GM19452 (cell line): ENCODE results near the gene TP53I13.

Experiments
- ATAC-seq: cut with Tn5 transposase; IDR thresholded peaks from one replicate; pipeline ENCODE4 v1.9.1; 2021; ENCODE audit not compliant: unreplicated experiment

The TP53I13 gene

DNA sequence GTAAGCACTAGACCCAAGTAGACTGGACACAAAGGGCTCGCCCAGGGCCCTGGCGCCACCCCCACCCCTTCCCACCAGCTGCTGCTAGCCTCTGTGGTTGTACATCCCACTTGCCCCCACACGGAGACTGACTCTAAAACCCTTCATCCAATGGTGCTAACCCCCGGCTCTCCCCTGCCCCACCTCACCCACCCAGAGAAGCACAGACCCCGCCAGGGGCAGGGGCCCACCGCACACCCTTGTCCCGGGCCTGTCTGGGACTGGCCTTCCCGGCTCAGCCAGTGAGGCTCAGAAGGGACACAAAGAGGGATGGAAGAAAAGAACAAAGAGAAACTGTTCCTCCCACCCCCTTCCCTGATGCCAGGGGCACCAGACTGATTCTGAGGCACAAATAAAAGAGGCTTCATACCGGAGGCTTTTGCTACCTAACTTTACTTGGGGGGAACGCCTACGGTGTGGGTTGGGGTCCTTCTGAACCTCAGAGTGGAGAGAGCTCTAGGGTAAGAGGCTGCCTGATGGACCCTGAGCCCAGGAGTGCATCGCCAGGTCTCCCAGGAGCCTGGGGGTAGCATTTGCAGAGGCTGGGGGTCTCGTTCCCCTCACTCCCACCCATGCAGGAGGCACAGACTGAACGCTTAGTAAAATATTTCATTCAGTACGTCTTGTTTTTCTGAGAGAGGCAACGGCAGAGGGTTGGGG, 46.0 kb downstream of the TP53I13 start:
- no peak for ATAC-seq

DNA sequence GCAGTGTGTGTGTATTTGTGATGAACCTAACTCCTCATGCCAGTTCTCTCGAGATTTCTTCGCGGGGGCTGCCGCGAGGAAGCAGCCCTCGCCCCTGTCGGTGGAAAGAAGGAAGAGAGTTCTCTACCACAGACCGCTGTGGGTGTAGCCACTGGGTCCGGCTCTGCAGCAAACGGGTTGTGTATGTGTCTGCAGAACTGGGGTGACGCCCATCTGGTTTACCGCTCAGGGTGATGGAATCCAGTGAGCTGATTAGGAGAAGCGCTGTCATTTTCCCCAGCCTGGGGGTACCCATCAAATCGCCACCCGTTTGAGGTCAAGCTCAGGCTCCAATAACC, 46.5 kb downstream of the TP53I13 start:
- ATAC-seq: no peak

DNA sequence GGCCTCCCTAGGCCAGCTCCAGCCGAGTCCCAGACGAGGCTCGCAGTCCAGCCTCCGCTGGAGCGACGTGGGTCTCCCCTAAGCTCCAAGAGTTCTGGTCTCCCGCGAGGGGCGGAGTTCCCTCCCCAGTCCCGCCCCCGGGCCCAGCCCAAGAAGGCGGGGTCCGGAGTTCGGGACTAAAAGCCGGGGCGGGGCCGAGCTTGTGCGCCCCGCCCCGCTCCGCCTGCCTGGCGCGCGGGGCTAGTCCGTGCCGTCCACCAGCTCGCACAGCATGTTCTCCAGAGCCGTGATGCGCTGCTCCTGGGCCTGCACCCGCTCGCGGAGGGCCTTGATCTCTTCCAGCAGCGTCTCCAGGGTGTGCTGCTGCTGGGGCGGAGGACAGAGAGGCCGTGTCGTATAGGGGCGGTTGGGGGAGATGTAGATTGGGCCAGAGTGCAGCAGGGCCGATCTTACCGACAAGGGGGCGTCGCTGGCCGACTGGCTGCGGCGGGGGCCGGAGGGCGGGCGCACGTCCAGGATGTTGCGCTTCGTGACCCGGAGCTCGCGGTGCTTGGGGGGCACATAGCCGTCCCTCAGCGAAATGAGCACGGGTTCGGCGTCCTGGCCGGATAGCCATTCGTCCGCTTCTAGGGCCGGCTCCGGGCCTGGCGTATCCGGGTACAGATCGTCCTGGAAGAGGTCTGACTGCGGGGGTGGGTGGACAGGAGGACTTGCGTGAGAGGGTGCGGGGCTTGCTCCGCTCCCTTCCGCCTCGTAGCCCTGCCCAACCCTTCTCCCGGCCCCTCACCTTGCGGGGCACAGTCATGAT, 47.2 kb downstream of the TP53I13 start:
- ATAC-seq: no peak

DNA sequence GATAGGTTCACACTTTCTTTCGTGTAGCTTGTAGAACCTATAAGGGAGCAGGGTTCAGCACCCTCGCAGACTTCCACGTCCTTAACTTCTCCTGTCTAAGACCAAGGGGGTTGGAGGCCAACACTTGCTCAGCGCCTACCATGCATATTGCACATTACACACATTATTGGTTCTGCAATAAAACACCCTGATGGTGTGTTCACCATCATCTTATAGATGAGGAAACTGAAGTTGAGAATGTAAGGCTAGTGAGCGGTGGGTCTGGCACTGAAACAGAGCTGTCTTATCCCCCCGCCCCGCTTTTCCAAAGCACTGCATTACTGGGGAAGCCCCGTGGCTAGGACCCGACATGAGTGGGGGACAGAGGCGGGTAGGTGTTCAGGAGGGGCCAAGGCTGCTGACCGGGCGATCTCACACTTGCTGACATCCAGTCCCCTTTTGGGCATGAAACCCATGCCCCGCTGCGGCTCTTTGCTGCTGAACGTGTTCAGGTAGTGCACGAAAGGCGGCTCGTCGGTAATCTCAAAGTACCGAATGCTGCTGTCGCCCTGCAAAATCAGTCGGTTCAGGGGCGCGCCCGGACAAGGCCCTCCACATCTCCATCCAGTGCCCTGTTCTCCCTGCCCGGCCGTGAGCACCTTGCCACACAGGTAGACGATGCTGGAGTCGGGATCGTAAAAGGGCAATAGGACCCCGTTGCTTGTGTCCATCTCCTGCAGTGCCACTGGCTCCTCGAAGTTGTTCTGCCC, 48.0 kb downstream of the TP53I13 start:
- no peak for ATAC-seq

DNA sequence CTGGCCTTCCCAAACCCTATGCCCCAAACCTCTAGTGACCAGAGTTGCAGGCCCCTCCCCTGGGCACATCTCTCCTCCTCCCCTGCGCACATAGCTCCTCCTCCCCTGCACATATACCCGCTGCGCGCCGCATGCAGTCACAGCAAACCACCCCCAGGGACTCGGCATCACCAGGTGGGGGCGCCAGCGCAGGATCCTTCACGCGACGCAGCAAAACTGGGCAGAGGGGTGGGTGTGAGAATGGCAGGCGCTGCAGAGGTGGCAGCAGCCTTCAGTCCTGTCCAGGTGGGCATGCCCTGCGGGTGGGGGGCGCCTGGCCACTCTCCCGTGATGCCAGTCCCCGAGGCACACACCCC, 48.6 kb downstream of the TP53I13 start:
- ATAC-seq: no peak

DNA sequence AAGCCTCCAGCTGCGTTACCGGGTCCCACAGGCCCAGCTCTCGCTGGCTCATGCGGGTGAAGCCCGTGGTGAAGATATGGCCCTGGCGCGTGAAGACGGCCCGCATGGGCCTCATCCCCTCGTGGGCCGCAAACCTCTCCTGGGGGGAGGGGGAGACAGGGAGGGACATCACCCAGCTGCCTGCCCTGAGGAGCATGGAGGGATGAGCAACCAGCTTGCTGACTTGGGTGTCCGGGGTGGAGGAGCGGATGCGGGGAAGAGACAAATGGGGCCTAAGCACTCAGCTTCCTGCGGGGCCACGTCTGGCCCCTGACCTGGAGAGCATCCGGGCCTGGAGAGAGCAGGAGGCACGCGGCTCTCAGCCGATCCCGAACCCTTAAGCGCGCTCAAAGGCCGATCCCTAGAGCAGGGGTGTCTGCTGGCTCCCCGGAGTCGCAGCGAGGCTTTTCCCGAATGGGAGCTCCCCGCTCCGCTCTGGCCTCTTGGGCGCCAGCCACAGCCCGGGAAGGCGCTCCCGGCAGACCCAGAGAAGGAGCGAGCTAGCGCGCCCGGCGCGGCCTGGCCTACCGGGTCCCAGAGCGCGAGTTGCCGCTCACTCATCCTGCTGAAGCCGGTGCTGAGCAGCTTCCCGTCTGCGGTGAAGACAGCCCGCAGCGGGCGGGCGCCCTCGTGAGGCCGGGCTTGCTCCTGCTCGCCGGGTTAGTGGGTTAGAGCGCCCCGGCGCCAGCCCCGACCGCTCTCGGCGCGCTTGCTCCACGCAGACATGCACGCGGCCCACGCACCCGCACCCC, 49.2 kb downstream of the TP53I13 start:
- ATAC-seq: no peak

DNA sequence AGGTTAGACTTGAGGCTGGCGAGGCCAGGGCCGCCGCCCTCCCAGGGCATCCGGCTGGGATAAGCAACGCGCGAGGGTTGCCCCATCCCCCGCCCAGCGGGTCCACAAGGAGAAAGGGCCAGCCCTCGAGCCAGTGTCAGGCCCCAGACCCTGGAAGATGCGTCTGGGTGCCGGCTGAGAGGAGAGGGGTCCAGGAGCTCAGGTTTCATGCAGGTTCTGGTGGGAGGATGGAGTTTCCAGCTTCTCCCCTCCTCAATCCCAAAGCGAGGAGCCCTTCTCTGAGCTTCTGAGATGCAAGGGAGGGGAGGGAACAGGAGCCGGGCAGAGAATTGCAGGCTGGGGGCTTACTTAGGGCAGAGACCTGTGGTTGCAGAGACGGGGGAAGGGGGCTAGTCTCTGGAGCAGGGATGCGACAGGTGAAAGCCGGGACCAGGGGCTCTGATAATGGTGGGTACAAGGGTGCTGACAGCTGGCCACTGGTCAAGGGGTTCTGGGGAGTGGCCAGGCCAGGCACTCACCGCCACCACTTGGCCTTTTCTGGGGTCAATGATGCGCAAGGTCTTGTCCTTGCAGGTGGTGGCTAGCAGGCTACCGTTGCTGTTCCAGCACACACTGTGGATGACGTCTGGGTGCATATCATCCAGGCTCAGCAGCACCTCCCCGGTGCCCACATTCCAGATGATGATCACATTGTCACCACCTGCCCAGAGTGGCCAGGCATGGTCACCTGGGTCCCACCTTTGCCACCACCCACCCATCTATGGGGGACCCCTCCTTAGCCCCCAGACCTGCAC, 50.0 kb downstream of the TP53I13 start:
- no peak for ATAC-seq

DNA sequence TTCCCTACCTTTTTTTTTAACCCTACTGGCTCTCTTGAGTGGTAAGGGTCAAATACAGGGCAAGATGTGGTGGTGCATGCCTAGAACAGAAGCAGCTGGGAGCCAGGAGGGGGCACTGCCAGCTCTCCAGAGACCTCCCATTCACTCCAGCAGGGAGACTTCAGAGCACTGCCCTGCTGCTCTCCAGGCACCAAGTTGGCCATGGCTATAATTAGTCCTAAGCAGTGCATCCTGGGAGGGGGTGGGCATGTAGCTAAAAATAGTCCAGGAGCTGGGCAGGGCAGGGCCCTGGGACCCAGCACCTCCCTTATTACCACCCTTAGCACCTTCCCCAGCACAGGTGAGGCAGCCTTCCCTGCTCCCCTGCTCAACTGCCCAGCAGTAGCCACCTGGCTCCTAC, 50.8 kb downstream of the TP53I13 start:
- ATAC-seq: no peak

DNA sequence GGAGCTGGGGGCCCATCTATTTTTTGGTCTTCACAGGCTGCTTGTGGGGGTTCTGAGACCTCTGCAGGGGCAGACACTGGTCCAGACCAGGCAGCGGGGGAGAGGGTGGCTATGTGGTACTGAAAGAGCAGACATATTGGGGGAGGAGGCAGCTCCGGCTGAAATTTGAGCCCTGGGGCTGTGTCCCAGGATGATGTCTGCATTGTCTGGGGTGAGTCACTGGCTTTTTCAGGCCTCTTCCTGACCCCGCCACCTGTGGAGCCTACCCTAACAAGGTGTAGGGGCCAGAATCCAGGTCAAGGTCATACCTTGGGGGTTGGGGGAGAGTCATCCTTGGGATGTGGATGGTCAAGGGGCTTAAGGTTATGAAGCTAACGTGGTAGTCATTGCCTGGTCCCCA, 51.8 kb downstream of the TP53I13 start:
- no peak for ATAC-seq

DNA sequence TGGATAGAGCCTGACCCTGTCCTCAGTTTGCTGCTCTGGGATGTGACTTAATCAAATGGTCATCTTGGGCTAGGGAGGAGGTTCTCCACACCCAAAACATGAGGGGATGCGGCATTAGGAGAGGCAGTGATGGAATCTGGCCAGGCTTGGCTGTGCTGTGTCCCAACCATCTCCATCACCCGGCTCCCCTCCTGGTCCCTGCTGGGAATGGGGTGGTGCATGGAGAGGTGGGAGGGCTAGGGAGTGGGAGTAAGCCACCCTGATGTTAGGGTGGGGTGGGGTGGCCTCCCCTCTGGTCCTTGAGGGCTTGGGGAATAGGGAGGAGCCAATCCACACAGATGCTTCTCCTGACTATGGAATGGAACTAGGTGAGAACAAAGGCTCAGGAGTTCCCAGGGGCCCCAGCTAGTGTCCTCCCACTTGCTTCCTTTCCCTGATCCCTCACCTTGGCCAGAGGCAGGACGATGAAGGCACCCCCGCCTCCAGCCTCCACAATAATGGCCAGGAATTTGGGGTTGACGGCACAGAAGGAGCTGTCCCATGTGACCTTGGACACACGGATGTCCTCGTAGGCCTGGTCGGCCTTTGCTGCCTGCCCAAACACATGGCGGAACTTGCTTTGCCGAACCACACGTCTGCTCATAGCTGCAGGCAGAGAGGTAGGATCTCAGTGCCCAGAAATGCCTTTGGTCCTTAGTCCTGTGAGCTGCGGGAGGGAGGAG, 52.4 kb downstream of the TP53I13 start:
- ATAC-seq: no peak

DNA sequence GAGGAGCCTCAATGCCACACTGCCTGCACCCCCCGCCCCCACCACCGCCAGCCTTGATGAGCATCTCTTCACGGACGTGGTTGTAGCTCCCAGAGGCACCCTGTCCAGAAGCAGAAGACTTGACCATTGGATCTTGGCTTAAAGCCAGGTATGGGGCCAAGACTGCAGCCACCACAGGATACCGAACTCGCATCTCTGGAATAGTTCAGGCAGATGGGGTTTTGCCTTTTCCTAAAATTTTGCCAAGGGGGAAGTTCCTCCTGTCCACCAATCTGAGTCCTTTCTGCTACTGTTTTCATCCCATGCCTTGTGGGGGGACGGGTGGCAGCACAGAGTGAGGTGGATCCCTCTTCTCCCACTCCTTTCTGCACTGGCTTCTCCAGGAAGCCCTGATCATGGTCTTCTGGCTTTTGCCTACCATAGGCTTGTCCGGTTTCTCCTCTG, 53.3 kb downstream of the TP53I13 start:
- no peak for ATAC-seq
